Naive thymus-derived CD4-positive, alpha-beta T cell (primary cell): ENCODE data around the gene INSIG2. TPM values are rescaled to one million over a fixed set of nuclear protein-coding genes. Genes with fewer than 3 reads are reported as not detected.

ENCODE experiments used
- ATAC-seq: fragments of 150-1000 bp; cut with Tn5 transposase; 2 replicates; pipeline ENCODE4 v1.10.0; 2021; ENCODE audit warnings: mild to moderate bottlenecking, moderate library complexity
- CTCF ChIA-PET: fragments of 350-600 bp; sonication (Branson Sonifier 250); formaldehyde crosslinking; loops from one replicate; lab custom pipeline; 2021; ENCODE audit warnings: antibody characterized with exemption; lab: Charles Lee
- POLR2A ChIA-PET: fragments of 350-600 bp; sonication (Branson Sonifier 250); formaldehyde crosslinking; loops from one replicate; lab custom pipeline; 2021; ENCODE audit warnings: antibody characterized with exemption, inconsistent platforms; lab: Charles Lee
- DNase-seq, 9 donors: peaks; one replicate each; pipeline versions ENCODE4 v3.0.0 to v3.0.0-alpha.2; 2020 to 2022; ENCODE audit warnings: mixed read lengths in 1 of 9
- H3K27ac ChIP-seq: one replicate; pipeline ENCODE4 v1.7.0; 2013; ENCODE audit warnings: mild to moderate bottlenecking, low read depth, low read length, moderate library complexity
- H3K27me3 ChIP-seq, 2 donors: one replicate each; pipeline ENCODE4 v1.7.0; 2013; ENCODE audit warnings: low read length in 2 of 2, mild to moderate bottlenecking in 2 of 2, moderate library complexity in 2 of 2; ENCODE audit not compliant: control insufficient read depth in 2 of 2, insufficient read depth in 2 of 2
- H3K36me3 ChIP-seq, 3 experiments: 1 replicate in 2 of 3; 2 replicates in 1 of 3; pipeline ENCODE4 v1.7.0; 2013; ENCODE audit warnings: low read length in 3 of 3, mild to moderate bottlenecking in 3 of 3, moderate library complexity in 1 of 3; ENCODE audit not compliant: insufficient read depth in 3 of 3, control insufficient read depth in 2 of 3
- H3K4me1 ChIP-seq, 2 donors: one replicate each; pipeline ENCODE4 v1.7.0; 2013; ENCODE audit warnings: low read length in 2 of 2, mild to moderate bottlenecking in 2 of 2, moderate library complexity in 1 of 2; ENCODE audit not compliant: control insufficient read depth in 2 of 2, insufficient read depth in 2 of 2
- H3K4me3 ChIP-seq: 2 replicates; pipeline ENCODE4 v1.7.0; 2013; ENCODE audit warnings: mild to moderate bottlenecking, low read length
- H3K9me3 ChIP-seq, 3 experiments: 1 replicate in 2 of 3; 2 replicates in 1 of 3; pipeline ENCODE4 v1.7.0; 2013; ENCODE audit warnings: low read length in 3 of 3; ENCODE audit not compliant: control insufficient read depth in 2 of 3
- H3K27ac Mint-ChIP-seq, 9 donors: one replicate each; pipeline ENCODE4 v1.8.0; 2020 to 2022; ENCODE audit warnings: mixed read lengths in 9 of 9, mild to moderate bottlenecking in 8 of 9, moderate library complexity in 5 of 9, inconsistent platforms in 2 of 9
- H3K27me3 Mint-ChIP-seq, 5 donors: one replicate each; pipeline ENCODE4 v1.8.0; 2021 to 2022; ENCODE audit warnings: mixed read lengths in 5 of 5, mild to moderate bottlenecking in 1 of 5
- H3K36me3 Mint-ChIP-seq, 5 donors: one replicate each; pipeline ENCODE4 v1.8.0; 2020 to 2022; ENCODE audit warnings: mixed read lengths in 5 of 5, mild to moderate bottlenecking in 3 of 5, inconsistent platforms in 1 of 5
- H3K4me1 Mint-ChIP-seq, 7 donors: one replicate each; pipeline ENCODE4 v1.8.0; 2020 to 2022; ENCODE audit warnings: mixed read lengths in 7 of 7, mild to moderate bottlenecking in 3 of 7, inconsistent platforms in 1 of 7
- H3K4me3 Mint-ChIP-seq, 10 donors: one replicate each; pipeline ENCODE4 v1.8.0; 2020 to 2022; ENCODE audit warnings: mild to moderate bottlenecking in 10 of 10, mixed read lengths in 10 of 10, moderate library complexity in 6 of 10, inconsistent platforms in 2 of 10
- H3K9me3 Mint-ChIP-seq, 11 donors: one replicate each; pipeline ENCODE4 v1.8.0; 2020 to 2022; ENCODE audit warnings: mixed read lengths in 11 of 11, mild to moderate bottlenecking in 4 of 11, inconsistent platforms in 1 of 11, moderate library complexity in 1 of 11
- intact Hi-C, 2 donors: fragments of 100-400 bp; cut with micrococcal nuclease; formaldehyde crosslinking; loops; one replicate each; pipeline ENCODE4 v1.15.1; 2023
- polyA plus RNA-seq, 2 donors: library from polyadenylated mRNA; unstranded; fragments of 300-500 nt; fragmentation: Illumina TruSeq; gene quantifications; one replicate each; pipeline ENCODE4 v1.2.3, GENCODE V29; 2021
- total RNA-seq, 6 experiments: library from RNA in 5 of 6; stranded (reverse) in 5 of 6; gene quantifications; 1 replicate in 5 of 6; 2 replicates in 1 of 6; pipeline ENCODE4 v1.2.3 and lab custom pipeline; 2021 to 2026

INSIG2 gene
- total and polyA plus RNA-seq, 7 experiments from 2014 or later = 8.5 to 31.5 (median 21.0) TPM

DNA sequence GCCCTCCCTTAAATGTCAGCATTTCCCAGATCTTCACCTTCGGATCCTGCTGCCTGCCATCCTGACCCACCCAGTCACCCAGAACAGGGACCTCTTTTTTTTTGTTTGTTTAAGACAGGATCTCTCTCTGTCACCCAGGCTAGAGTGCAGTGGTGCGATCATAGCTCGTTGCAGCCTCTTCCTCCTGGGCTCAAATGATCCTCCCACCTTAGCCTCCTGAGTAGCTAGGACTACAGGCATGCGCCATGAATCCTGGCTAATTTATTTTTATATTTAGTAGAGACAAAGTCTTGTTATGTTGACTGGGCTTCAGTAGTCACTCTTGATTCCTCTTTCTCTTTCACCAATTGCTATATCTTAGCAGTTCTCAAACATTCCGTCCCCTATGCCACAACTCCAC, 39.0 kb downstream of the INSIG2 start:
- no peaks in the 10 kb centered on the region for H3K27me3 ChIP-seq
- ATAC-seq (no peak), DNase-seq (no peak)
- H3K4me1 ChIP-seq = peaks cover 0 to 5% of the 10 kb centered on the region in 2 donors
- H3K36me3 ChIP-seq = no peaks in the 10 kb centered on the region
- no peaks in the 10 kb centered on the region for H3K9me3 Mint-ChIP-seq
- H3K27me3 Mint-ChIP-seq = peaks cover 19 to 46% (median 25%) of the 10 kb centered on the region in 5 donors
- POLR2A ChIA-PET = no interaction called here
- intact Hi-C loops = no loop called here
- H3K4me3 ChIP-seq = no peak overlapping the region
- no peak overlapping the region for H3K27ac ChIP-seq
- CTCF ChIA-PET = no interaction called here
- H3K9me3 ChIP-seq = no peaks in the 10 kb centered on the region
- no peaks in the 10 kb centered on the region for H3K36me3 Mint-ChIP-seq
- H3K4me1 Mint-ChIP-seq = peaks cover 0 to 19% (median 13%) of the 10 kb centered on the region in 7 donors
- no peak overlapping the region for H3K4me3 Mint-ChIP-seq
- peak overlapping the region in 1 of 9 donors; percentile 32 for H3K27ac Mint-ChIP-seq

DNA sequence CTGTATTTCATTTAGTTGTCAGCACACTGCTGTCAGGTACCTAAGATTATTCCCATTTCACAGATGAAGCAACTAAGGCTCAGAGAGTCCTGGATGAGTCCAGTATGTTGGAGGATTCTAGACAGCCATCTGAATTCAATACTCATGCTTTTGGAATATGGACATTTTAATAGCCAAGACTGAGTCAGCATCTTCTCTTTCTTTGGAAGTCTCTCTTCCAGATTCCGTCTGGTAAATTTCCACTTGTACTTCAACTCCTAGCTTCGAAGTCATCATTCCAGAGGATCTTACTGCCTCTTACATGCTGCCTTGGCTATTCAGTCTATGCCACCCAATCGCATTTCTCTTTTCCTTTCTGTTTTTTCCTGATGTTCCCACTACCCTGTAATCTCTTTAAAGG, 40.6 kb downstream of the INSIG2 start:
- Histone ChIP-seq H3K27ac (no peak overlapping the region), H3K36me3 (no peaks in the 10 kb centered on the region), H3K27me3 (no peaks in the 10 kb centered on the region), H3K9me3 (no peaks in the 10 kb centered on the region), H3K4me1 (peaks cover 0 to 5% of the 10 kb centered on the region in 2 donors), H3K4me3 (no peak overlapping the region)
- ChIA-PET POLR2A (no interaction called here), CTCF (no interaction called here)
- Mint-ChIP-seq H3K27me3 (peaks cover 19 to 46% (median 20%) of the 10 kb centered on the region in 5 donors), H3K9me3 (no peaks in the 10 kb centered on the region), H3K4me3 (no peak overlapping the region), H3K4me1 (peaks cover 0 to 20% (median 13%) of the 10 kb centered on the region in 7 donors), H3K36me3 (no peaks in the 10 kb centered on the region), H3K27ac (no peak overlapping the region)
- intact Hi-C loops = no loop called here
- DNase-seq = no peak
- ATAC-seq = no peak

DNA sequence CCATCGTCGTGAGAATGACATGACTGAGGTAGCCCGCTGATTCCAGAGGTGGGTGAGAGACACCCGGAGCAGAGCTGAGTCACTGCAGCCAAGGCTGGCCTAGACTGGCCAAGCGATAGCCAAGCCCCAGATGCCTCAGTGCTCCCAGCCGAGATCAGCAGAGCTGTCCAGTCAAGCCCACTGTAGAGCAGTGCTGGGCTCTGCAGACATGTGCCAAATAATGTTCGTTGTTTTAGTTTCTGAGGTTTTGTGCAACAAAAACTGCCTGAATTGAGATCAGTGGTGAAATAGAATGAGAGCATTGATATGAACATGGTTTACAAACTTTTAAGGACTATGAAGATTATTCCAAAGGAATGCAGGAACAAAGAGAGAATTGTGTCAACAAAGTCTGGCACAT, 42.1 kb downstream of the INSIG2 start:
- ATAC-seq = no peak
- POLR2A ChIA-PET = no interaction called here
- Mint-ChIP-seq H3K27ac (peak overlapping the region in 2 of 9 donors; percentile 59 to 71), H3K4me3 (peak overlapping the region in 1 of 10 donors; percentile 47), H3K36me3 (no peaks in the 10 kb centered on the region), H3K4me1 (peaks cover 0 to 20% (median 13%) of the 10 kb centered on the region in 7 donors), H3K9me3 (peaks cover 0 to 4% (median 0%) of the 10 kb centered on the region in 11 donors), H3K27me3 (peaks cover 21 to 46% (median 25%) of the 10 kb centered on the region in 5 donors)
- intact Hi-C loops = loop anchor here in 1 of 2 donors (5.0 kb wide), 1 partner anchor 47 kb away; no protein-coding TSS in a partner anchor
- no peak overlapping the region for H3K27ac ChIP-seq
- no peaks in the 10 kb centered on the region for H3K9me3 ChIP-seq
- no peak overlapping the region for H3K4me3 ChIP-seq
- H3K27me3 ChIP-seq = no peaks in the 10 kb centered on the region
- CTCF ChIA-PET = no interaction called here
- DNase-seq = no peak
- H3K36me3 ChIP-seq = no peaks in the 10 kb centered on the region
- H3K4me1 ChIP-seq = peaks cover 0 to 5% of the 10 kb centered on the region in 2 donors

DNA sequence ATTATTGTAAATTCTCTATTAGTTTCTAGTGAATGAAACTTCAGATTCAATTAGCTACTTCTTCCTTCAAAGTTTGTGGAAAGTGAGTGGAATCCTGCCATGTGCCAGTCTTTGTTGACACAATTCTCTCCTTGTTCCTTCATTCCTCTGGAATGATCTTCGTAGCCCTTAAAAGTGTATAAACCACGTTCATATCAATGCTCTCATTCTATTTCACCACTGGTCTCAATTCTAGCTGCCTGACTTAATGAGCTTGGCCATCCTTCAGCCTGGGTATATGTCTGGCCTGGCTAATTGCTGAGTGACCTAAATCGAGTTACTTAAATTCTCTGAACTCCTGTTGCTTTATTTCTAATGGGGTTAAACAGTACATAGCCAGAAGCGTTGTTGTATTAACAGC, 43.5 kb downstream of the INSIG2 start:
- H3K27ac Mint-ChIP-seq = peak overlapping the region in 1 of 9 donors; percentile 71
- POLR2A ChIA-PET = interaction anchor here (1.4 kb wide), 1 partner anchor 43 kb away, joined by 5 read pairs; the partner anchor contains the start of gene INSIG2
- no peak for ATAC-seq

DNA sequence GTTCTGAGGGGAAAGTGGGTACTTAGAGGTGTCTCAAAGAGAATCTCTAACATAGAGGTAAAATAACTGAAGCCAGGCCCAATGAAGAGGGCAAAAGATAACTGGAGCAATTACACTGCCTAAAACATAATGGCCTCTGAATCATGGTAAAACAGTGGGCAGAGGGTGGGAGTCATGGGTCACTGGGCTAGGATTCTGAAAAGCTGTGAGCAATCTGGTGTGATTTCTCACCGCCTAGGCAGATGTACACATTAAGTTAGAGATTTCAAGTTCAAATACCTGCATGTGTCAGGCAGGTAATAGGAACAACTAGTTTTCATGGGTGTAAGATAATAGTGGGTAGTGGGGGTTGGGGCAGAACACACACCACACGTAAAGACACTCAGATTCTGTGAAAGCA, 45.6 kb downstream of the INSIG2 start:
- H3K4me3 Mint-ChIP-seq = no peak overlapping the region
- ATAC-seq (no peak), DNase-seq (no peak)

More for the DNA sequence above, 43.5 kb downstream of the INSIG2 start:
- Histone ChIP-seq H3K36me3 (no peaks in the 10 kb centered on the region), H3K27ac (no peak overlapping the region), H3K4me3 (no peak overlapping the region), H3K9me3 (no peaks in the 10 kb centered on the region), H3K4me1 (peaks cover 0 to 5% of the 10 kb centered on the region in 2 donors), H3K27me3 (no peaks in the 10 kb centered on the region)
- H3K27me3 Mint-ChIP-seq = peaks cover 16 to 34% (median 23%) of the 10 kb centered on the region in 5 donors
- intact Hi-C loops = loop anchor here in 1 of 2 donors (5.0 kb wide), 1 partner anchor 46 kb away; no protein-coding TSS in a partner anchor
- H3K36me3 Mint-ChIP-seq = no peaks in the 10 kb centered on the region
- CTCF ChIA-PET = no interaction called here
- peaks cover 0 to 4% (median 0%) of the 10 kb centered on the region in 11 donors for H3K9me3 Mint-ChIP-seq
- DNase-seq = no peak
- peak overlapping the region in 1 of 10 donors; percentile 47 for H3K4me3 Mint-ChIP-seq
- peaks cover 0 to 20% (median 13%) of the 10 kb centered on the region in 7 donors for H3K4me1 Mint-ChIP-seq

DNA sequence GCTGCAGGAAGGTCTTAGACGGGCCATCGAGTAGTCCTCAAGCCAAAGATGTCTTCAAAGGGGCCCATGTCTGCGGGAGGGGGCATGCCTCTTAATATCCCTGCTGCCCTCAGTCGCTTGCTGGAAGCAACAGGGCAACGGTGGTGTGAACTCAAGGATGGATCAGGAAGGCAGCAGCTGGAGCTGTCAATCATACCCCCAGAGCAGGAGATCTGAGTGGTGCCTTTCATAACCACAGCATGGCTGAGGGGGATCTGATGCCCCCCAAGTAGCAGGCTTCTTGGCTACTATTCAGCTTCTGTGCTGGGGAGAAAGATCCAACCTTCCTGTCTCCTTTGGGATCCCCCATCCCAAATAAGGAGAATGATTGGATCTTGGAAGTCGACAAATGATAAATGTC, 46.4 kb downstream of the INSIG2 start:
- Histone ChIP-seq H3K4me1 (peaks cover 0 to 5% of the 10 kb centered on the region in 2 donors), H3K36me3 (no peaks in the 10 kb centered on the region), H3K27me3 (no peaks in the 10 kb centered on the region), H3K4me3 (no peak overlapping the region), H3K27ac (no peak overlapping the region), H3K9me3 (no peaks in the 10 kb centered on the region)
- H3K4me1 Mint-ChIP-seq = peaks cover 0 to 20% (median 13%) of the 10 kb centered on the region in 7 donors
- H3K27ac Mint-ChIP-seq = no peak overlapping the region
- DNase-seq = no peak
- peaks cover 0 to 4% (median 0%) of the 10 kb centered on the region in 11 donors for H3K9me3 Mint-ChIP-seq
- ChIA-PET CTCF (no interaction called here), POLR2A (no interaction called here)
- no peak overlapping the region for H3K4me3 Mint-ChIP-seq
- no peak for ATAC-seq
- no peaks in the 10 kb centered on the region for H3K36me3 Mint-ChIP-seq
- intact Hi-C loops = loop anchor here in 1 of 2 donors (5.0 kb wide), 1 partner anchor 43 kb away; no protein-coding TSS in a partner anchor
- peaks cover 4 to 12% (median 6%) of the 10 kb centered on the region in 5 donors for H3K27me3 Mint-ChIP-seq

More for the DNA sequence above, 45.6 kb downstream of the INSIG2 start:
- ChIA-PET CTCF (no interaction called here), POLR2A (no interaction called here)
- H3K9me3 Mint-ChIP-seq = peaks cover 0 to 4% (median 0%) of the 10 kb centered on the region in 11 donors
- peaks cover 0 to 20% (median 13%) of the 10 kb centered on the region in 7 donors for H3K4me1 Mint-ChIP-seq
- Histone ChIP-seq H3K27me3 (no peaks in the 10 kb centered on the region), H3K27ac (no peak overlapping the region), H3K9me3 (no peaks in the 10 kb centered on the region), H3K4me3 (no peak overlapping the region), H3K4me1 (peaks cover 0 to 5% of the 10 kb centered on the region in 2 donors), H3K36me3 (no peaks in the 10 kb centered on the region)
- H3K27ac Mint-ChIP-seq = no peak overlapping the region
- H3K27me3 Mint-ChIP-seq = peaks cover 6 to 15% (median 10%) of the 10 kb centered on the region in 5 donors
- H3K36me3 Mint-ChIP-seq = no peaks in the 10 kb centered on the region
- intact Hi-C loops = loop anchor here in 1 of 2 donors (5.0 kb wide), 1 partner anchor 43 kb away; no protein-coding TSS in a partner anchor
